NT2/D1 (cell line): ENCODE data around the gene BSPRY.

Experiments
- SUZ12 ChIP-seq: IDR thresholded peaks from 2 replicates; pipeline ENCODE4 v1.6.1; 2011; ENCODE audit not compliant: insufficient read length, insufficient read depth; ENCODE audit errors: extremely low read depth
- ZNF274 ChIP-seq: IDR thresholded peaks from 2 replicates; pipeline ENCODE4 v1.6.1; 2011; ENCODE audit warnings: mild to moderate bottlenecking, low read depth, low read length

- TF ChIP-seq ZNF274 (no peak), SUZ12 (no peak)
These were observed 9.2 kb upstream of the BSPRY start, which contains the start of gene WDR31 for GRCh38 chr9:113340011-113340699.
